Neuronal stem cell (in vitro differentiated cells): Measurements from ENCODE around the gene PIK3C2G.
"Not testable (repeated sequence)": the region's sequence is repeated elsewhere in the genome, so short reads cannot be mapped to it uniquely, and the experiment has no call there.

Experiments
- DNase-seq: peaks from one replicate; pipeline ENCODE4 v3.0.0-alpha.2; 2013; ENCODE audit warnings: low spot score
- H2AFZ ChIP-seq: one replicate; pipeline ENCODE4 v1.6.1; 2013; ENCODE audit warnings: mild to moderate bottlenecking, low read length, inconsistent platforms
- H2AK5ac ChIP-seq: 2 replicates; pipeline ENCODE4 v1.6.1; 2013; ENCODE audit warnings: low read depth, mild to moderate bottlenecking, inconsistent platforms, low read length, moderate library complexity, mixed read lengths
- H2BK120ac ChIP-seq: 2 replicates; pipeline ENCODE4 v1.6.1; 2013; ENCODE audit warnings: low read depth, mild to moderate bottlenecking, inconsistent platforms, low read length, moderate library complexity, mixed read lengths
- H2BK12ac ChIP-seq: one replicate; pipeline ENCODE4 v1.6.1; 2013; ENCODE audit warnings: low read length, inconsistent platforms
- H2BK15ac ChIP-seq: 2 replicates; pipeline ENCODE4 v1.6.1; 2013; ENCODE audit warnings: mild to moderate bottlenecking, low read length, inconsistent platforms, mixed read lengths
- H2BK5ac ChIP-seq: one replicate; pipeline ENCODE4 v1.6.1; 2013; ENCODE audit warnings: inconsistent platforms, mild to moderate bottlenecking, low read length, moderate library complexity
- H3K14ac ChIP-seq: one replicate; pipeline ENCODE4 v1.6.1; 2013; ENCODE audit warnings: low read length, inconsistent platforms
- H3K18ac ChIP-seq: 2 replicates; pipeline ENCODE4 v1.6.1; 2013; ENCODE audit warnings: low read length, inconsistent platforms
- H3K23ac ChIP-seq: 2 replicates; pipeline ENCODE4 v1.6.1; 2013; ENCODE audit warnings: low read depth, mild to moderate bottlenecking, mixed read lengths, low read length, inconsistent platforms; ENCODE audit not compliant: poor library complexity
- H3K27ac ChIP-seq: replicated peaks from 3 replicates; pipeline ENCODE4 v1.5.1; 2013; ENCODE audit warnings: low read length, inconsistent platforms
- H3K27me3 ChIP-seq, 3 experiments: 2 replicates each; pipeline ENCODE4 v1.6.1; 2013; ENCODE audit warnings: low read length in 3 of 3, mild to moderate bottlenecking in 2 of 3, inconsistent platforms in 1 of 3, low read depth in 1 of 3, mixed read lengths in 1 of 3, moderate library complexity in 1 of 3; ENCODE audit not compliant: control insufficient read depth in 3 of 3, insufficient read depth in 3 of 3
- H3K36me3 ChIP-seq, 2 donors: replicated peaks in 1 of 2; 2 replicates each; pipeline ENCODE4 v1.6.1; 2013; ENCODE audit warnings: low read length in 2 of 2; ENCODE audit not compliant: control insufficient read depth in 2 of 2, insufficient read depth in 2 of 2
- H3K4ac ChIP-seq: 2 replicates; pipeline ENCODE4 v1.6.1; 2013; ENCODE audit warnings: inconsistent platforms, mild to moderate bottlenecking, low read length, moderate library complexity
- H3K4me1 ChIP-seq, 2 donors: 1 replicate in 1 of 2; 2 replicates in 1 of 2; pipeline ENCODE4 v1.6.1; 2013; ENCODE audit warnings: low read length in 2 of 2, low read depth in 1 of 2; ENCODE audit not compliant: control insufficient read depth in 2 of 2, insufficient read depth in 1 of 2
- H3K4me2 ChIP-seq: one replicate; pipeline ENCODE4 v1.6.1; 2013; ENCODE audit warnings: mild to moderate bottlenecking, low read length, inconsistent platforms; ENCODE audit not compliant: insufficient read depth, poor library complexity, severe bottlenecking
- H3K4me3 ChIP-seq, 2 donors: 2 replicates each; pipeline ENCODE4 v1.5.1; 2013; ENCODE audit warnings: low read length in 2 of 2, mild to moderate bottlenecking in 2 of 2, inconsistent platforms in 1 of 2, moderate library complexity in 1 of 2
- H3K79me1 ChIP-seq: one replicate; pipeline ENCODE4 v1.6.1; 2013; ENCODE audit warnings: low read depth, mild to moderate bottlenecking, inconsistent platforms, low read length, moderate library complexity
- H3K9ac ChIP-seq: one replicate; pipeline ENCODE4 v1.6.1; 2013; ENCODE audit warnings: mild to moderate bottlenecking, low read depth, low read length, inconsistent platforms; ENCODE audit not compliant: poor library complexity
- H3K9me3 ChIP-seq, 2 donors: replicated peaks in 1 of 2; 2 replicates each; pipeline versions ENCODE3 to v1.6.1; 2013; ENCODE audit warnings: low read length in 2 of 2, mild to moderate bottlenecking in 2 of 2, inconsistent platforms in 1 of 2, low read depth in 1 of 2, mixed read lengths in 1 of 2, moderate library complexity in 1 of 2; ENCODE audit not compliant: control insufficient read depth in 2 of 2, insufficient read depth in 1 of 2
- H4K8ac ChIP-seq: one replicate; pipeline ENCODE4 v1.6.1; 2013; ENCODE audit warnings: low read depth, mild to moderate bottlenecking, inconsistent platforms, low read length, moderate library complexity
- H4K91ac ChIP-seq: one replicate; pipeline ENCODE4 v1.6.1; 2013; ENCODE audit warnings: low read length, low read depth, mild to moderate bottlenecking, inconsistent platforms; ENCODE audit not compliant: poor library complexity
- WGBS, 2 donors: extraction: QIAGEN DNeasy Blood & Tissue Kit; methylation state at CpG; one replicate each; pipeline ENCODE4 v1.1.7; 2013; ENCODE audit warnings: missing lambda C conversion rate in 2 of 2, mixed read lengths in 1 of 2; ENCODE audit not compliant: insufficient read length in 2 of 2, insufficient replicate concordance in 1 of 2; ENCODE audit errors: extremely low coverage in 2 of 2; 5-methylcytosine and 5-hydroxymethylcytosine counted together

PIK3C2G gene

DNA sequence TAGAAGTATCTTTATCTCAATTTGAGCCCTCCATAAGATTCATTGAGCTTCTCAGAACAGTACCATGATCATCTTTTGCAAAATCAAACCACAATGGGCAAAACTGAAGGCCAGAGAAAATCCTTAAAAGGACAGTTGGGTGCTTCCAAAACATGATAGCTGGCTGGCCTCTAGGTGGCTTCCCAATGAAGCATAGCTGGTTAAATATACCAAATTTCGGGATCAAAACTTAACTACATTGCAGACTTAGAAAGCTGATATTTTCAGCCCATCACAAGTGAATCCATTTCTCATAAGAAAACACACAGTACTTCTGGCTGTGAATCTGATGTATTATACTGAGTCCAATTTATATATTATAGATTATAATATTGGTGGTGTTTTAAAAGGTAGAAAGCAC lies 15.3 kb upstream of the PIK3C2G start:
- Histone ChIP-seq H3K27me3 (no peaks in the 10 kb centered on the region), H4K91ac (no peak overlapping the region), H3K14ac (no peak overlapping the region), H3K36me3 (no peaks in the 10 kb centered on the region), H3K18ac (no peak overlapping the region), H3K9me3 (no peaks in the 10 kb centered on the region), H2BK120ac (no peak overlapping the region), H3K79me1 (no peaks in the 10 kb centered on the region), H3K4me2 (no peak overlapping the region), H2BK15ac (no peak overlapping the region), H3K9ac (no peak overlapping the region), H2BK5ac (no peak overlapping the region), H3K4me3 (no peak overlapping the region), H2BK12ac (no peak overlapping the region), H3K27ac (no peak overlapping the region), H4K8ac (no peak overlapping the region), H3K4me1 (no peaks in the 10 kb centered on the region), H2AK5ac (no peak overlapping the region), H2AFZ (no peak overlapping the region), H3K4ac (no peak overlapping the region), H3K23ac (no peak overlapping the region)
- no peak for DNase-seq
- WGBS, 2 donors, result no CpG with 5 or more reads among the region's 1 CpG

DNA sequence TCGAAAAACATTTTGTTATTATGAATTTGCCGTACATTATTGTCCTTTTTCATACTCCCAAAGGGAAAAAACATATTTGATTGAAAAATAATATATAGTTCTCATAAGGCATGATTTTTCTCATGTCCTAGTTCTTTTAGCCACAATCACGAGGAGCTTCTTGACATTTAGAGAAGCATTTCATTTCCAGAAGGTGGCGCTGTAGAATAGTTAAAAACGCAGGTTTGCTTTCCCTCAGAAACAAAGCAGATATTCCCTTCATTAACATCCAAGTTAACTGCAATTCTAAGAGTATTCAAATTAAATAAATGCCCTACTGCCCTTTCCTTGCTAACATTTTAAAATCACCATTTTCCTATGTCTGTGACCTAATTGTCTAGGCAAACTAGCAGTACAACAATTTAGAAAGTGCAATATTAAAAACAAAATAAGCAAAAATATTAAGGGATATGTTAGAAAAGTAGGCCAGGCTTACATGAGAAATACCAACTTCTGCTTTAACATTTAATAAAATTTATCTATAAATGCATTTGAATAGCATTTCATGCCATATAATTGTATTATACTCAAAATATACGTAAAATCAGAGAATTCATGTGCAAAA lies 10.9 kb upstream of the PIK3C2G start:
- H3K27ac ChIP-seq, result no peak overlapping the region
- no peak overlapping the region for H2BK12ac ChIP-seq
- H4K91ac ChIP-seq, result no peak overlapping the region
- H3K4me1 ChIP-seq, result no peaks in the 10 kb centered on the region
- H3K27me3 ChIP-seq, result no peaks in the 10 kb centered on the region
- H3K18ac ChIP-seq, result no peak overlapping the region
- no peaks in the 10 kb centered on the region for H3K9me3 ChIP-seq
- DNase-seq, result peak; percentile 59
- no peak overlapping the region for H3K9ac ChIP-seq
- H3K4me2 ChIP-seq, result no peak overlapping the region
- no peak overlapping the region for H4K8ac ChIP-seq
- H3K23ac ChIP-seq, result no peak overlapping the region
- H2BK5ac ChIP-seq, result no peak overlapping the region
- H3K79me1 ChIP-seq, result no peaks in the 10 kb centered on the region
- no peaks in the 10 kb centered on the region for H3K36me3 ChIP-seq
- H3K14ac ChIP-seq, result no peak overlapping the region
- H3K4me3 ChIP-seq, result no peak overlapping the region
- no peak overlapping the region for H2AK5ac ChIP-seq
- WGBS, 2 donors, result no CpG with 5 or more reads among the region's 6 CpGs
- H3K4ac ChIP-seq, result no peak overlapping the region
- no peak overlapping the region for H2BK120ac ChIP-seq
- no peak overlapping the region for H2AFZ ChIP-seq
- no peak overlapping the region for H2BK15ac ChIP-seq

DNA sequence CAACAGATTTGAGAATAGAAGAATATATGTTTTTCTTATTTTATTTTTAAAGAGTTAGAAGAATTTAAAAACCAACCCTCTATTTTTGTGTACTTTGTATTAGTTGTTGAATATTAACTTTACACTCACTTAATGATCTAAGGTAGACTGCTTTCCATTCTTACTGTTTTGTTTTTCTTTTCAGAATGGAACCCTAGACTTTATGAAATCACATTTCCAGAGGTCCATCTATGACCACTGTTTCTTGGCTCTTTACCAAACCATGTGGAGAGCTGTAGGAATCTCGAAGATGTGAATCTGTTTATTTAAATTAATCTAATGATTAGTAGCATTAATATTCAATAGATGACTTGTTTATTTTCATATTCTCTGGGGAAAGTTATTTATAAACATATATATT lies 7.2 kb upstream of the PIK3C2G start:
- DNase-seq, result no peak
- H3K23ac ChIP-seq, result no peak overlapping the region
- no peak overlapping the region for H3K4me2 ChIP-seq
- H3K4me1 ChIP-seq, result no peaks in the 10 kb centered on the region
- no peak overlapping the region for H4K91ac ChIP-seq
- no peak overlapping the region for H3K4ac ChIP-seq
- H3K9me3 ChIP-seq, result no peaks in the 10 kb centered on the region
- no peaks in the 10 kb centered on the region for H3K27me3 ChIP-seq
- H3K4me3 ChIP-seq, result no peak overlapping the region
- no peak overlapping the region for H3K18ac ChIP-seq
- no peak overlapping the region for H2BK120ac ChIP-seq
- H2AFZ ChIP-seq, result no peak overlapping the region
- WGBS, 2 donors, result no CpG with 5 or more reads among the region's 1 CpG
- no peak overlapping the region for H2AK5ac ChIP-seq
- no peak overlapping the region for H3K9ac ChIP-seq
- H2BK15ac ChIP-seq, result no peak overlapping the region
- no peak overlapping the region for H4K8ac ChIP-seq
- no peak overlapping the region for H3K27ac ChIP-seq
- no peak overlapping the region for H3K14ac ChIP-seq
- H3K36me3 ChIP-seq, result no peaks in the 10 kb centered on the region
- H3K79me1 ChIP-seq, result no peaks in the 10 kb centered on the region
- no peak overlapping the region for H2BK12ac ChIP-seq
- H2BK5ac ChIP-seq, result no peak overlapping the region

DNA sequence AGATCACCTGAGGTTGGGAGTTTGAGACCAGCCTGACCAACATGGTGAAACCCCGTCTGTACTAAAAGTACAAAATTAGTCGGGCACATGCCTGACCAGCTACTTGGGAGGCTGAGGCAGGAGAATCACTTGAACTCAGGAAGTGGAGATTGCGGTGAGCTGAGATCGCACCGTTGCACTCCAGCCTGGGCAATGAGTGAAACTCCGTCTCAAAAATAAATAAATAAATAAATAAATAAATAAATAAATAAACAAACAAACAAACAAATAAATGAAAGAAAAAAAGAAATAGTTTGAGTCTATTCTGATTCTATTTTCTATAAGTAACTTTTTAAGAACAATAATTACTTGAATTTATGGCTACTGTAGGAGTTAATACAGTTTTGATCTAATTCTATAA lies 6.3 kb upstream of the PIK3C2G start:
- not testable (repeated sequence) for H2BK120ac ChIP-seq

More for the DNA sequence above, 6.3 kb upstream of the PIK3C2G start:
- H3K36me3 ChIP-seq, H3K4me3 ChIP-seq, H2BK5ac ChIP-seq, H3K18ac ChIP-seq, H3K9me3 ChIP-seq, H3K27ac ChIP-seq, H2BK15ac ChIP-seq, H4K8ac ChIP-seq, H3K9ac ChIP-seq, H3K4ac ChIP-seq, H4K91ac ChIP-seq, H2AFZ ChIP-seq, H3K4me2 ChIP-seq, H3K27me3 ChIP-seq, H3K4me1 ChIP-seq, DNase-seq, H2AK5ac ChIP-seq, H2BK12ac ChIP-seq, H3K23ac ChIP-seq, H3K14ac ChIP-seq, H3K79me1 ChIP-seq: not testable (repeated sequence)
- WGBS, 2 donors, result no CpG with 5 or more reads among the region's 6 CpGs
